H9 (cell line): Measurements from ENCODE around the gene NSUN7. TPM values are rescaled to one million over a fixed set of nuclear protein-coding genes. Genes with fewer than 3 reads are reported as not detected.

Source experiments
- DNase-seq: peaks from one replicate; pipeline ENCODE4 v3.0.0-alpha.2; 2017
- H2AFZ ChIP-seq: one replicate; pipeline ENCODE4 v1.6.1; 2013; ENCODE audit warnings: mild to moderate bottlenecking, low read length, control low read depth, moderate library complexity
- H2AK5ac ChIP-seq: 2 replicates; pipeline ENCODE4 v1.6.1; 2013; ENCODE audit warnings: low read length, control low read depth, mixed read lengths; ENCODE audit not compliant: insufficient read length
- H2BK120ac ChIP-seq: one replicate; pipeline ENCODE4 v1.6.1; 2013; ENCODE audit warnings: low read depth, mild to moderate bottlenecking, low read length, control low read depth, inconsistent platforms; ENCODE audit not compliant: poor library complexity, severe bottlenecking
- H2BK12ac ChIP-seq: 2 replicates; pipeline ENCODE4 v1.6.1; 2013; ENCODE audit warnings: low read length, control low read depth, mixed read lengths, low read depth; ENCODE audit not compliant: insufficient read length
- H2BK15ac ChIP-seq: 2 replicates; pipeline ENCODE4 v1.6.1; 2013; ENCODE audit warnings: low read depth, low read length, control low read depth
- H2BK20ac ChIP-seq: one replicate; pipeline ENCODE4 v1.6.1; 2013; ENCODE audit warnings: low read depth, mild to moderate bottlenecking, low read length, control low read depth, inconsistent platforms; ENCODE audit not compliant: poor library complexity, severe bottlenecking
- H2BK5ac ChIP-seq: 2 replicates; pipeline ENCODE4 v1.6.1; 2013; ENCODE audit warnings: low read length, control low read depth, mixed read lengths; ENCODE audit not compliant: insufficient read length
- H3K14ac ChIP-seq: 2 replicates; pipeline ENCODE4 v1.6.1; 2013; ENCODE audit warnings: low read length, control low read depth; ENCODE audit not compliant: insufficient read depth
- H3K18ac ChIP-seq: 2 replicates; pipeline ENCODE4 v1.6.1; 2013; ENCODE audit warnings: low read depth, mild to moderate bottlenecking, mixed read lengths, low read length, control low read depth; ENCODE audit not compliant: insufficient read length
- H3K23ac ChIP-seq: 2 replicates; pipeline ENCODE4 v1.6.1; 2013; ENCODE audit warnings: low read length, control low read depth, mixed read lengths, low read depth; ENCODE audit not compliant: insufficient read length
- H3K23me2 ChIP-seq: 2 replicates; pipeline ENCODE4 v1.6.1; 2013; ENCODE audit warnings: low read depth, mild to moderate bottlenecking, mixed read lengths, low read length, control low read depth; ENCODE audit not compliant: insufficient read length, poor library complexity, severe bottlenecking
- H3K27ac ChIP-seq: 2 replicates; pipeline ENCODE4 v1.5.1; 2013; ENCODE audit warnings: low read length, control low read depth, mixed read lengths, low read depth; ENCODE audit not compliant: insufficient read length
- H3K27me3 ChIP-seq: 2 replicates; pipeline ENCODE4 v1.6.1; 2013; ENCODE audit warnings: low read length, control low read depth, inconsistent platforms; ENCODE audit not compliant: insufficient read depth
- H3K4ac ChIP-seq: 2 replicates; pipeline ENCODE4 v1.6.1; 2013; ENCODE audit warnings: low read depth, mild to moderate bottlenecking, control low read depth, inconsistent platforms, low read length, moderate library complexity
- H3K4me1 ChIP-seq: 2 replicates; pipeline ENCODE4 v1.6.1; 2013; ENCODE audit warnings: low read length, control low read depth, inconsistent platforms; ENCODE audit not compliant: insufficient read depth
- H3K4me2 ChIP-seq: 2 replicates; pipeline ENCODE4 v1.6.1; 2013; ENCODE audit warnings: low read length, control low read depth, mixed read lengths; ENCODE audit not compliant: insufficient read length, insufficient read depth
- H3K56ac ChIP-seq: 2 replicates; pipeline ENCODE4 v1.6.1; 2013; ENCODE audit warnings: low read depth, mild to moderate bottlenecking, mixed read lengths, low read length, control low read depth; ENCODE audit not compliant: insufficient read length
- H3K79me1 ChIP-seq: 2 replicates; pipeline ENCODE4 v1.6.1; 2013; ENCODE audit warnings: low read depth, mild to moderate bottlenecking, moderate library complexity, low read length, control low read depth, inconsistent platforms; ENCODE audit not compliant: insufficient read depth, poor library complexity, severe bottlenecking
- H3K79me2 ChIP-seq: 2 replicates; pipeline ENCODE4 v1.6.1; 2013; ENCODE audit warnings: low read length, control low read depth, inconsistent platforms; ENCODE audit not compliant: insufficient read depth
- H3K9ac ChIP-seq: 2 replicates; pipeline ENCODE4 v1.6.1; 2013; ENCODE audit warnings: low read length, control low read depth, mixed read lengths; ENCODE audit not compliant: insufficient read length; ENCODE audit errors: extremely low read depth
- H3K9me3 ChIP-seq: one replicate; pipeline ENCODE4 v1.6.1; 2013; ENCODE audit warnings: low read depth, low read length, inconsistent platforms; ENCODE audit not compliant: control insufficient read depth
- H3T11ph ChIP-seq: one replicate; pipeline ENCODE4 v1.6.1; 2013; ENCODE audit warnings: mild to moderate bottlenecking, low read length, control low read depth, inconsistent platforms
- H4K20me1 ChIP-seq: one replicate; pipeline ENCODE4 v1.6.1; 2013; ENCODE audit not compliant: control insufficient read depth, insufficient read length, insufficient read depth
- H4K5ac ChIP-seq: 2 replicates; pipeline ENCODE4 v1.6.1; 2013; ENCODE audit warnings: low read depth, mild to moderate bottlenecking, mixed read lengths, low read length, control low read depth; ENCODE audit not compliant: insufficient read length
- H4K8ac ChIP-seq: replicated peaks from 2 replicates; pipeline ENCODE4 v1.6.1; 2013; ENCODE audit warnings: low read length, control low read depth, mixed read lengths, low read depth; ENCODE audit not compliant: insufficient read length
- H4K91ac ChIP-seq: 2 replicates; pipeline ENCODE4 v1.6.1; 2013; ENCODE audit warnings: low read depth, mild to moderate bottlenecking, moderate library complexity, mixed read lengths, low read length, control low read depth; ENCODE audit not compliant: insufficient read length
- H3K27ac Mint-ChIP-seq, 3 experiments: 2 replicates in 2 of 3; 3 replicates in 1 of 3; pipeline ENCODE4 v1.8.0; 2020 to 2021; ENCODE audit warnings: mixed read lengths in 3 of 3, mild to moderate bottlenecking in 1 of 3, moderate library complexity in 1 of 3
- H3K27me3 Mint-ChIP-seq: 2 replicates; pipeline ENCODE4 v1.8.0; 2021; ENCODE audit warnings: low read depth, mild to moderate bottlenecking, moderate library complexity, mixed read lengths
- H3K36me3 Mint-ChIP-seq, 3 experiments: 2 replicates in 2 of 3; 3 replicates in 1 of 3; pipeline ENCODE4 v1.8.0; 2020 to 2021; ENCODE audit warnings: low read depth in 3 of 3, mixed read lengths in 3 of 3; ENCODE audit not compliant: insufficient read depth in 1 of 3
- H3K4me1 Mint-ChIP-seq, 2 experiments: 2 replicates each; pipeline ENCODE4 v1.8.0; 2020; ENCODE audit warnings: mixed read lengths in 2 of 2
- H3K4me3 Mint-ChIP-seq, 2 experiments: 2 replicates in 1 of 2; 3 replicates in 1 of 2; pipeline ENCODE4 v1.8.0; 2020 to 2021; ENCODE audit warnings: mild to moderate bottlenecking in 2 of 2, mixed read lengths in 2 of 2, moderate library complexity in 1 of 2
- H3K9me3 Mint-ChIP-seq, 2 experiments: 2 replicates in 1 of 2; 3 replicates in 1 of 2; pipeline ENCODE4 v1.8.0; 2020; ENCODE audit warnings: mild to moderate bottlenecking in 2 of 2, mixed read lengths in 2 of 2, moderate library complexity in 1 of 2
- CTCF ChIP-seq: fragments of 200-600 bp; sonication (generic); conservative IDR thresholded peaks from 3 replicates; pipeline ENCODE4 v1.8.0; 2021; ENCODE audit warnings: antibody characterized with exemption, mild to moderate bottlenecking
- WGBS: extraction: QIAGEN DNeasy Blood & Tissue Kit; methylation state at CpG from one replicate; pipeline ENCODE4 v1.1.7; 2013; ENCODE audit warnings: missing lambda C conversion rate, low lambda C conversion rate, mixed read lengths; ENCODE audit not compliant: insufficient read length; ENCODE audit errors: extremely low coverage; 5-methylcytosine and 5-hydroxymethylcytosine counted together
- total RNA-seq: library from RNA; stranded (reverse); gene quantifications from 2 replicates; pipeline ENCODE4 v1.2.1, GENCODE V29; 2021

NSUN7 gene
- total RNA-seq, 1 experiment from 2014 or later = 15.9 TPM

DNA sequence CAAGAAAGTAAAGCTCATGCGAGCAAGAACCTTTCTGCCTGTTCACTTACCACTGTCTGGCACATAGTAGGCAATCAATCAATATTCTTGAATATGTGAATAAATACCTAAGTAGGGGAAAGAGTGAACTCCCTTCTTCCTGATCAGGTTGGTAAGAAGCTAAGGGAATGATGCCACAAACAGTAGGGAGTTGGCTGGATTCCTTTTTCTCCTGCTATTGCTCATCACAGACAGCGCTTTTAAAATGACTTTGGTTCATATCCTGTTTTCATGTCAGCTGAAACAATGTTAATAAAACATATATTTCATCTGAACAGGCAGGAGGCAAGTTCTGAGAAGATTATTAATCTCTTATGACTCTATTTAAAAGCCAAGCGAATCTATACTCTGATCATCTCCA is 99.2 kb downstream of the NSUN7 start:
- H3K4me1 Mint-ChIP-seq = peaks cover 32 to 33% of the 10 kb centered on the region in 2 experiments
- no peaks in the 10 kb centered on the region for H3K27me3 ChIP-seq

More for the DNA sequence above, 99.2 kb downstream of the NSUN7 start:
- Histone ChIP-seq H3K9ac (peak overlapping the region; percentile 43), H2BK120ac (no peak overlapping the region), H3K23me2 (no peaks in the 10 kb centered on the region), H2AK5ac (no peak overlapping the region), H3K23ac (no peak overlapping the region), H3T11ph (no peak overlapping the region), H2BK15ac (no peak overlapping the region), H3K9me3 (no peaks in the 10 kb centered on the region), H3K79me2 (peaks cover 7% of the 10 kb centered on the region; the same call in 1 of the 2 replicates), H3K14ac (no peak overlapping the region), H3K4ac (no peak overlapping the region), H2BK5ac (no peak overlapping the region), H4K20me1 (no peaks in the 10 kb centered on the region), H4K91ac (no peak overlapping the region), H2BK12ac (no peak overlapping the region), H3K4me2 (no peak overlapping the region), H3K27ac (no peak overlapping the region), H4K5ac (no peak overlapping the region), H3K56ac (no peak overlapping the region), H3K18ac (no peak overlapping the region), H3K79me1 (no peaks in the 10 kb centered on the region), H2AFZ (no peak overlapping the region), H4K8ac (no peak overlapping the region), H2BK20ac (no peak overlapping the region), H3K4me1 (peaks cover 2% of the 10 kb centered on the region; the same call in 1 of the 2 replicates)
- no peak for TF ChIP-seq CTCF
- Mint-ChIP-seq H3K9me3 (no peaks in the 10 kb centered on the region), H3K36me3 (peaks cover 10 to 13% (median 12%) of the 10 kb centered on the region in 3 experiments), H3K27ac (peak overlapping the region; percentile 87 to 93 (median 90); a peak in 6 of 7 replicates), H3K4me3 (no peak overlapping the region), H3K27me3 (no peaks in the 10 kb centered on the region; the same call in 1 of the 2 replicates)
- no peak for DNase-seq
- WGBS = no CpG with 5 or more reads among the region's 3 CpGs
